B cell (primary cell): ENCODE results near the gene MAPK8IP2.

Source experiments
- EZH2 ChIP-seq: IDR thresholded peaks from 2 replicates; pipeline ENCODE4 v1.6.1; 2012; ENCODE audit warnings: borderline replicate concordance, low read depth, mild to moderate bottlenecking, moderate library complexity, low read length; ENCODE audit not compliant: insufficient read depth, poor library complexity, severe bottlenecking
- TF ChIP-seq, protein P1 (sequence below): fragments of 200-600 bp; IDR thresholded peaks from one replicate; pipeline ENCODE4 v1.8.0; 2022; ENCODE audit warnings: antibody characterized with exemption, mild to moderate bottlenecking

DNA sequence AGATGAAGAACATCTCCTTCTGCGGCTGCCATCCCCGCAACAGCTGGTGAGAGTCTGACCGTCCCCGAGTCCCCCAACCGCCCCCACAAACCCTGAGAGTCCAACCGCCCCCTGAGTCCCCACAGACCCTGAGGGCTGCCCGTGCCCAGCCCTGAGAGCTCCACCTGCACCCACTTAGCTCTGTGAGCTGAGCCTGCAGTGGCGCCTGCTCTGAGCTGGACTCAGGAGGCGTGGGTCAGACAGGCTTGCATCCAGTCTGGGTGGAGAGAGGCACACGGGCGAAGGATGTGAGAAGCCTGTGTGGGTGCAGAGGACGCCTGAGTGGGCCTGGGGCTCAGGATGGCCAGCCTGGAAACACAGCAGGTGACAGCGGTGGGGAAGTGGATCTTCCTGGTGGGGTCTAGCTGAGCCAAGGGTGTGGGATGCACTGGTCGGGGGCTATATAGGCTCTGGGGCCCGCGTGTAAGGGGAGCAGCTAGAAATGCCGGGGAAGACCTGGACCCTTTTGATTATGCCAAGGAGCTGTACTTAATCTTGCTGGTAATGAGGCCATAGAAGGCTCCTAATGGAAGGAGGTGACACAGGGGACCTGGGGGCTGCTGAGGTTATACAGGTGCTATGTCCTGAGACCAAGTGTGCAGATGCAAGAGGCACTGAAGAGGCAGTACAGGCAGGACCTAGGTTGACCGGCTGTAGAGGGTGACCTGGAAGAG, 6.5 kb downstream of the MAPK8IP2 start:
- TF ChIP-seq, protein P1, sequence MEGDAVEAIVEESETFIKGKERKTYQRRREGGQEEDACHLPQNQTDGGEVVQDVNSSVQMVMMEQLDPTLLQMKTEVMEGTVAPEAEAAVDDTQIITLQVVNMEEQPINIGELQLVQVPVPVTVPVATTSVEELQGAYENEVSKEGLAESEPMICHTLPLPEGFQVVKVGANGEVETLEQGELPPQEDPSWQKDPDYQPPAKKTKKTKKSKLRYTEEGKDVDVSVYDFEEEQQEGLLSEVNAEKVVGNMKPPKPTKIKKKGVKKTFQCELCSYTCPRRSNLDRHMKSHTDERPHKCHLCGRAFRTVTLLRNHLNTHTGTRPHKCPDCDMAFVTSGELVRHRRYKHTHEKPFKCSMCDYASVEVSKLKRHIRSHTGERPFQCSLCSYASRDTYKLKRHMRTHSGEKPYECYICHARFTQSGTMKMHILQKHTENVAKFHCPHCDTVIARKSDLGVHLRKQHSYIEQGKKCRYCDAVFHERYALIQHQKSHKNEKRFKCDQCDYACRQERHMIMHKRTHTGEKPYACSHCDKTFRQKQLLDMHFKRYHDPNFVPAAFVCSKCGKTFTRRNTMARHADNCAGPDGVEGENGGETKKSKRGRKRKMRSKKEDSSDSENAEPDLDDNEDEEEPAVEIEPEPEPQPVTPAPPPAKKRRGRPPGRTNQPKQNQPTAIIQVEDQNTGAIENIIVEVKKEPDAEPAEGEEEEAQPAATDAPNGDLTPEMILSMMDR = no peak
- no peak for TF ChIP-seq EZH2
